Measurements from ENCODE around the gene ABHD12B.

GRCh38 chr14:50864946-50865345, 6.9 kb upstream of the ABHD12B start:
- TF ChIP-seq CTCF (conservative IDR thresholded peaks at IDR 0.05; ENCODE audit: low read depth in 2 of 2) (no peak), EZH2phosphoT487 (IDR thresholded peaks at IDR 0.05; ENCODE audit: unreplicated experiment) (no peak), REST (IDR thresholded peaks at IDR 0.05; ENCODE audit: unreplicated experiment) (no peak), EZH2 (IDR thresholded peaks at IDR 0.05; ENCODE audit: low read depth, unreplicated experiment) (no peak), POLR2AphosphoS5 (IDR thresholded peaks at IDR 0.05; ENCODE audit: low read depth) (no peak), ZNF114 (CRISPR knock-in tag; IDR thresholded peaks at IDR 0.05) (no peak), STAT1 (IDR thresholded peaks at IDR 0.05; ENCODE audit: unreplicated experiment) (no peak), ETS1 (IDR thresholded peaks at IDR 0.05) (no peak), CREB1 (CRISPR knock-in tag; IDR thresholded peaks at IDR 0.05; ENCODE audit: low read depth) (no peak), JUNB (IDR thresholded peaks at IDR 0.05; ENCODE audit: unreplicated experiment) (no peak)

Data from GM23338 (cell line).